SKM-1 treated with dmso at 0.1 percent for 144 hours (cell line): ENCODE data around the gene CCL21.

Source experiments
- DNase-seq: peaks from one replicate; lab custom pipeline; 2025; ENCODE audit not compliant: unreplicated experiment; lab: John Stamatoyannopoulos, UW

The CCL21 gene

GRCh38 chr9:34675048-34675714 lies 34.8 kb downstream of the CCL21 start:
- peak; percentile 82 for DNase-seq

- DNase-seq = no peak
Measured at GRCh38 chr9:34674440-34674839, 35.5 kb downstream of the CCL21 start.

GRCh38 chr9:34671307-34671706 lies 38.6 kb downstream of the CCL21 start:
- DNase-seq = no peak

GRCh38 chr9:34669809-34670562 lies 40.0 kb downstream of the CCL21 start:
- DNase-seq = no peak

- peak; percentile 87 for DNase-seq
Measured at GRCh38 chr9:34665381-34666250, 44.3 kb downstream of the CCL21 start.

GRCh38 chr9:34665067-34665380 lies 44.9 kb downstream of the CCL21 start:
- no peak for DNase-seq

GRCh38 chr9:34664281-34665066 lies 45.5 kb downstream of the CCL21 start:
- peak; percentile 81 for DNase-seq

- no peak for DNase-seq
Measured at GRCh38 chr9:34663303-34663605, 46.7 kb downstream of the CCL21 start.

- DNase-seq = no peak
Measured at GRCh38 chr9:34662526-34663302, 47.2 kb downstream of the CCL21 start, which contains the start of gene CCL27. CCL27 (minus strand) TSS chr9:34662657; CDS start chr9:34662633, 24 bp downstream.

GRCh38 chr9:34659592-34660253 lies 50.2 kb downstream of the CCL21 start:
- no peak for DNase-seq
